HEK293 (cell line): ENCODE data around the gene TRIM72.

Source experiments
- CTCF ChIP-seq: fragments of 450-650 bp; formaldehyde crosslinking; IDR thresholded peaks from 2 replicates; pipeline ENCODE4 v1.5.1; 2016; ENCODE audit warnings: missing biosample characterization, missing genetic modification characterization
- PRDM1 ChIP-seq: fragments of 450-650 bp; formaldehyde crosslinking; IDR thresholded peaks from 2 replicates; pipeline ENCODE4; 2016; ENCODE audit warnings: missing biosample characterization, missing genetic modification characterization
- PRDM10 ChIP-seq: fragments of 450-650 bp; formaldehyde crosslinking; IDR thresholded peaks from 2 replicates; pipeline ENCODE4 v1.5.1; 2016; ENCODE audit warnings: missing biosample characterization, missing genetic modification characterization
- TCF7L2 ChIP-seq: IDR thresholded peaks from 2 replicates; pipeline ENCODE4 v1.6.1; 2011; ENCODE audit warnings: low read depth, mild to moderate bottlenecking, inconsistent platforms, low read length, moderate library complexity, borderline replicate concordance

GRCh38 chr16:31242206-31242605, 28.3 kb downstream of the TRIM72 start:
- TF ChIP-seq CTCF (tag by site-specific recombination) (no peak), TCF7L2 (no peak), PRDM10 (tag by site-specific recombination) (no peak), PRDM1 (tag by site-specific recombination) (no peak)
